Right renal pelvis (tissue), 4 donors: ENCODE results near the gene PEX11G. TPM values are rescaled to one million over a fixed set of nuclear protein-coding genes. Genes with fewer than 3 reads are reported as not detected.
A peak's percentile ranks its signal among the peaks of the same experiment; 100 is the strongest.
"Not testable (repeated sequence)": the region's sequence is repeated elsewhere in the genome, so short reads cannot be mapped to it uniquely, and the experiment has no call there.

Source experiments
- DNase-seq, 4 donors: peaks; one replicate each; pipeline ENCODE4 v3.0.0-alpha.2; 2013; ENCODE audit warnings: low read depth in 4 of 4, low spot score in 3 of 4, missing footprints in 1 of 4
- polyA plus RNA-seq, 4 donors: library from polyadenylated mRNA; unstranded; fragments of 120-200 nt; gene quantifications; one replicate each; pipeline ENCODE4 v1.2.1, GENCODE V29; 2013; ENCODE audit not compliant: insufficient read length in 4 of 4

PEX11G gene
- polyA plus RNA-seq, 4 donors = 4.9 to 9.3 (median 5.6) TPM

DNA sequence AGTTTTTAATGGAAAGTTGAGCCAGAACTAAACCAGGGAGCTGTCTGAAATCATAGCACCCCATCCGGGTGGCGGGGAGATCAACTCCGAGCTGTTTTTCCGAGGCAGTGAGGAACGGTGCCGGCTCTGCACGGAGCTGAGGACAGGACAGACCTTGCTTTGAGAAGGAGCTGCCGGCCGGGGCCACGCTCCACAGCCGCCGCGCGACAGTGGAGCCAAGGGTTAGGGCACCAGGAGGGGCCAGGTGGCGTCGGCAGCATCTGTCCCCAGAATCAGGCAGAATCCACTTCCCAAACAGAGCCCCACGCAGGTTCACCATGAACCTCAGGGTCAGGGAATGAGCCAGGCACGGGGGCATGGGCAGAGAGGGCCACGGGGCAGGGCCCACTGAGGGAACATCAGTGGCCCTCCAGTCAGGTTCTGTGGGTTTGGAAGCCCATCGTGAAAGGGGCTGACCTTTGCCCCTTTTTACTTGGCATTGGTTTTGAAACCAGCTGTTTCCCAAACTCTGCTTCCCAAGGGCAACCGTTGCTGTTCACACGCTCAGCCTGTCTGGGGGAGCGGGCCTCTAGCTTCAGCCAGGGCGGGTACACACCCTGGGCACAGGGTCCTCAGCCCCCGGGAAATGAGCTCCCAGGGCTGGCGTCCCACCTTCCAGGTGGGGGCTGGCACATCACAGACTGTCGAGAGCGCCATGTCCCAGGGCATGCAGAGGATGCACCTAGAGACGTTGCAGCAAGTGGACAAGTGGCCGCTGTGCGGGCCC lies 18.1 kb downstream of the PEX11G start:
- DNase-seq = no peak

DNA sequence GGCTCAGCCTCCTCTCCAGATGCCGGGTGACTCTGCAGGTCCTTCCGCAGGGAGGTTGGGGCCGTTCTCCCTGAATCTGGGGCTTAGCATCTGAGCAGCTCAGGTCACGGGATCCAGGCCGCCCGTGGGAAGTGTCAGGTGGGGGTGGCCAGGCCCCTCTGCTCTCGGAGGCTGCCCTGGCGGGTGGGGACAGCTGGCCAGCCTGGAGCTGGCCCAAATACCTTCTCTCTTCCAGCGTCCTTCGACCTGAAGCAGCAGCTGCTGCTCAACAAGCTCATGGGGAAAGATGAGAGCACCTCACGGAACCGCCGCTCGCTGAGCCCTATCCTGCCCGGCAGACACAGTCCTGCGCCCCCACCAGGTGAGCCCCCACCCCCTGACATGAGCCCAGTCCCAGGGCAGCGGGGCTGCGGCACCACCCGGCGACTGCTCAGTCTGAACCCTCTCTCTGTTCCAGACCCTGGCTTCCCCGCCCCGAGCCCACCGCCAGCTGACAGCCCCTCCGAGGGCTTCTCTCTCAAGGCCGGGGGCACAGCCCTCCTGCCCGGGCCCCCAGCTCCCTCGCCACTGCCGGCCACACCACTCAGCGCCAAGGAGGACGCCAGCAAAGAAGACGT lies 19.1 kb downstream of the PEX11G start:
- no peak for DNase-seq

GRCh38 chr19:7468840-7469239 lies 20.0 kb downstream of the PEX11G start:
- no peak for DNase-seq

- DNase-seq = no peak
Observed at GRCh38 chr19:7467009-7467989, 21.5 kb downstream of the PEX11G start.

GRCh38 chr19:7463575-7463974 lies 25.3 kb downstream of the PEX11G start:
- no peak for DNase-seq

GRCh38 chr19:7461841-7462629 lies 26.8 kb downstream of the PEX11G start:
- no peak for DNase-seq

- DNase-seq = no peak
Observed at GRCh38 chr19:7460562-7460966, 28.3 kb downstream of the PEX11G start.

- no peak for DNase-seq
Observed at GRCh38 chr19:7459773-7460172, 29.1 kb downstream of the PEX11G start.

DNA sequence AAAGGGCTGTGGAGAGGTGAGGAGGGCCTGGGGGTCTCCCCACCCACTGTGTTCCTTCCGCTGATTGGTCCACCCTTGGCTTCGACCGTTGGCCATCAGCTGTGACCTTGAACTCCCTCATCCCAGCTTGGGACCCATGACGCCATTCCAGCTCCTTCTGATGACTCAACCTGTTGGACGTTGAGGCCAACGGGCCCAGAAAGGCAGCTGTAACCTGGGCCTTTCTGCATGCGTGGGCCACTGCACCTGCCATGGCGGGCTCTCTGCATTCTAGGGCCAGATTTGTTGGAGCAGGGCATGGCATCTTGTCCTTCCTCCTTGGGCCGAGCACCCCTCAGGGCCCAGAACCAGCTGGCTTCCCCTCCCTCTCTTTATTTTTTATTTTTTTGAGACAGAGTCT lies 30.2 kb downstream of the PEX11G start:
- no peak for DNase-seq

DNA sequence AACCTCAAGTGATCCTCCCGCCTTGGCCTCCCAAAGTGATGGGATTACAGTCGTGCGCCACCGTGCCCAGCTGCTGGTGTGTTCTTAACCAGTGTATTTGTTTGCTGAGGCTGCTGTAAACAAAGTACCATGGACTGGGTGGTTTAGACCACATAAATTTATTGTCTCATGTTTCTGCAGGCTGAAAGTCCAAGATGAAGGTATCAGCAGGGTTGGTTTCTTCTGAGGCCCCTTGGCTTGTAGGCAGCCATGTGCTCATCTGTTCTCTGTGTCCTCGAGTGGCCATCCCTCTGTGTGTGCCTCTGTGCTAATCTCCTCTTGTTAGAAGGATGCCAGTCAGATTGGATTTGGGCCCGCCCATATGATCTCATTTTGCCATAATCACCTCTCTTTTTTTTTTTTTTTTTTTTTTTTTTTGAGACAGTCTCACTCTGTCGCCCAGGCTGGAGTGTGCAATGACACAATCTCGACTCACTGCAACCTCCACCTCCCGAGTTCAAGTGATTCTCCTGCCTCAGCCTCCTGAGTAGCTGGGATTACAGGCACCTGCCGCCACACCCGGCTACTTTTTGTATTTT lies 31.8 kb downstream of the PEX11G start:
- no peak for DNase-seq

- DNase-seq = no peak
Observed at GRCh38 chr19:7455600-7456296, 33.1 kb downstream of the PEX11G start.

DNA sequence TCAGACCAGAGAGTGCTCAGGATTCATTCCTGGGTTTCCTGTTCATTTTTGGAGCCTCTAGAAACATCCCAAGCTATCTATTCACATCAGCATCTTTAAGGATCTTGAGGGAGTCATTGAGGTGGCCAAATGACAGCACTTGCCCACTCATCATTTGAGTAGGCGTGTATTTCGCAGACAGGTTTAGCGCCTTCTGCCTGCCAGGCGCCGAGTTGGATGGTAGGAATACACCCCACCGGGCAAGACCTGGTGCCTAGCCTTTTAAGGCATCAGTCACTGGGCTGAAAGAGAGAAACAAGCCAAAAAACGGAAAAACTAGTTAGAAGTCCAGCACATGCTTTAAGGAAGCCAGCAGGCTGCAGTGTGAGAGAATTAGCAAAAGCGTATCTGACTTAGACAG lies 33.8 kb downstream of the PEX11G start:
- no peak for DNase-seq

DNA sequence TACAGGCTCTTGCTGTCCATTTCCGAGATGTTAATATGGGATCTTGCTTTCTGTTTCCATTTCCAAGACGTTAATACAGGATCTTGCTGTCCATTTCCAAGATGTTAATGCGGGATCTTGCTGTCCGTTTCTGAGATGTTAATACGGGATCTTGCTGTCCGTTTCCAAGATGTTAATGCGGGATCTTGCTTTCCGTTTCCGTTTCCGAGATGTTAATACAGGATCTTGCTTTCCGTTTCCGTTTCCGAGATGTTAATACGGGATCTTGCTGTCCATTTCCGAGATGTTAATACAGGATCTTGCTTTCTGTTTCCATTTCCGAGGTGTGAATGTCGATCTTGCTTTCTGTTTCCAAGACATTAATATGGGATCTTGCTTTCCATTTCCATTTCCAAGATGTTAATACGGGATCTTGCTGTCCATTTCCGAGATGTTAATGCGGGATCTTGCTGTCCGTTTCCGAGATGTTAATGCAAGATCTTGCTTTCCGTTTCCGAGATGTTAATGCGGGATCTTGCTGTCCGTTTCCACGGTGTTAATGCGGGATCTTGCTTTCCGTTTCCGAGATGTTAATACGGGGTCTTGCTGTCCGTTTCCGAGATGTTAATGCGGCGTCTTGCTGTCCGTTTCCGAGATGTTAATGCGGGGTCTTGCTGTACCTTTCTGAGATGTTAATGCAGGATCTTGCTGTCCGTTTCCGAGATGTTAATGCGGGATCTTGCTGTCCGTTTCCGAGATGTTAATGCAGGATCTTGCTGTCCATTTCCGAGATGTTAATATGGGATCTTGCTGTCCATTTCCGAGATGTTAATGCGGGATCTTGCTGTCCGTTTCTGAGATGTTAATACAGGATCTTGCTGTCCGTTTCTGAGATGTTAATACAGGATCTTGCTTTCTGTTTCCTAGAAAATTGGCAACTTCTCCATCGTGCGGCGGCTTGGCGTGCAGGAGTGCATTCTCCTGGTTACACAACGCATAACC lies 38.3 kb downstream of the PEX11G start:
- DNase-seq = peak in 1 of 4 donors; percentile 14

- DNase-seq = not testable (repeated sequence)
Observed at GRCh38 chr19:7449391-7450070, 39.3 kb downstream of the PEX11G start.

- DNase-seq = no peak
Observed at GRCh38 chr19:7447648-7448047, 41.2 kb downstream of the PEX11G start.

DNA sequence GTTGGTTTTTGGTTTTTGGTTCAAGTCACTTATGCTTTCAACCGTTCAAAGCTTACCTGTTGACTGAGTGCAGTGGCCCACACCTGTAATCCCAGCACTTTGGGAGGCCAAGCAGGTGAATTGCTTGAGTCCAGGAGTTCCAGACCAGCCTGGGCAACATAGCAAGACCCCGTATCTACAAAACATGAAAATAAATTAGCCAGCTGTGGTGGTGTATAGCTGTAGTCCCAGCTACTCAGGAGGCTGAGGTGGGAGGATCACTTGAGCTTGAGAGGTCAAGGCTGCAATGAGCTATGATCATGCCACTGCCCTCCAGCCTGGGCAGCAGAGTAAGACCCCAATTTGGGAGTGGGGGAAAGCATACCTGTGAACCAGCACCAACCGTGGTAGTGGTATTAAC lies 43.7 kb downstream of the PEX11G start:
- no peak for DNase-seq

- no peak for DNase-seq
Observed at GRCh38 chr19:7444042-7444441, 44.8 kb downstream of the PEX11G start.

DNA sequence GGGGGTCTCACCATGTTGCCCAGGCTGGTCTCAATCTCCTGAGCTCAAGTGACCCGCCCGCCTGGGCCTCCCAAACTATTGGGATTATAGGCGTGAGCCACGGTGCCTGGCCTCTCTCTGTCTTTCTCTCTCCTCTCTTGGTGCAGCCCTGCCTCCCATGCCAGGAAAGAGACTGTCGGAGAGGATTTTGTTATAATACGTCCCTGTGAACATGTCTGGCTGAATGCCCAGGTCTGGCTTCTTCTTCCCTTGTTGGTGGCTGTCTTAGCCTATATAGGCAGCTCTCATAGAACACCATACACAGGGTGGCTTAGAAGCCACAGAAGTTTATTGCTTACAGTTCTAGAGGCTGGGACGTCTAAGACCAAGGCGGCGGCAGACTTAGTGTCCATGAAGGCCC lies 46.4 kb downstream of the PEX11G start:
- DNase-seq = no peak
